Kidney (tissue), 14 donors: ENCODE measurements around the gene HAX1. TPM values are rescaled to one million over a fixed set of nuclear protein-coding genes. Genes with fewer than 3 reads are reported as not detected.

Experiments
- DNase-seq, 5 donors: peaks; one replicate each; pipeline ENCODE4 v3.0.0-alpha.2; 2013 to 2020
- FAIRE-seq: peaks from 2 replicates; lab custom pipeline; 2012; peaks lifted over from hg19 to GRCh38; lab: Jason Lieb, UNC
- H3K27ac ChIP-seq, 2 donors: one replicate each; pipeline ENCODE4 v1.7.0; 2013; ENCODE audit warnings: low read depth in 2 of 2, low read length in 2 of 2, inconsistent platforms in 1 of 2
- H3K27me3 ChIP-seq: one replicate; pipeline ENCODE4 v1.7.1; 2013; ENCODE audit warnings: low read length, inconsistent platforms; ENCODE audit not compliant: control insufficient read depth, insufficient read depth
- H3K36me3 ChIP-seq, 3 donors: one replicate each; pipeline versions ENCODE4 v1.7.0 to v1.7.1; 2013; ENCODE audit warnings: low read length in 3 of 3, control low read depth in 1 of 3, inconsistent platforms in 1 of 3; ENCODE audit not compliant: insufficient read depth in 3 of 3, control insufficient read depth in 2 of 3
- H3K4me1 ChIP-seq, 3 donors: one replicate each; pipeline versions ENCODE4 v1.7.0 to v1.7.1; 2013; ENCODE audit warnings: low read length in 3 of 3, inconsistent platforms in 1 of 3, low read depth in 1 of 3; ENCODE audit not compliant: control insufficient read depth in 2 of 3, insufficient read depth in 2 of 3
- H3K4me3 ChIP-seq, 3 donors: one replicate each; pipeline versions ENCODE4 v1.7.0 to v1.8.1; 2013; ENCODE audit warnings: low read length in 3 of 3, control low read depth in 1 of 3, inconsistent platforms in 1 of 3
- H3K9ac ChIP-seq, 3 donors: one replicate each; pipeline versions ENCODE4 v1.7.0 to v1.7.1; 2013; ENCODE audit warnings: low read length in 3 of 3, control low read depth in 1 of 3, inconsistent platforms in 1 of 3
- H3K9me3 ChIP-seq, 3 donors: one replicate each; pipeline versions ENCODE4 v1.7.0 to v1.7.1; 2013; ENCODE audit warnings: low read length in 3 of 3, control low read depth in 1 of 3, inconsistent platforms in 1 of 3; ENCODE audit not compliant: control insufficient read depth in 2 of 3, insufficient read depth in 1 of 3
- CTCF ChIP-seq: IDR thresholded peaks from 3 replicates; pipeline ENCODE4 v1.5.1; 2012; ENCODE audit warnings: mild to moderate bottlenecking, moderate library complexity, borderline replicate concordance; ENCODE audit not compliant: insufficient read depth; ENCODE audit errors: extremely low read depth
- intact Hi-C: fragments of 100-400 bp; cut with DNase I; formaldehyde crosslinking; loops from one replicate; pipeline ENCODE4 v1.11.1; 2022
- polyA plus RNA-seq: library from polyadenylated mRNA; stranded (reverse); fragments of 350-450 nt; fragmentation: Illumina TruSeq; extraction: RNeasy Lipid Tissue Mini Kit (QIAGEN cat#74804); gene quantifications from one replicate; pipeline ENCODE4 v1.2.3, GENCODE V29; 2014; ENCODE audit warnings: low read depth, low replicate concordance; ENCODE audit not compliant: insufficient read depth
- total RNA-seq: library from RNA; stranded (reverse); fragmentation: NEBNext Ultra II Directional; extraction: Animal tissue kit (Norgen Biotek cat#: 25700); gene quantifications from one replicate; pipeline ENCODE4 v1.2.1, GENCODE V29; 2021
- donor health status: control.
- donor health status: control.
- donor health status: control.
- donor health status: control.
- donor health status: control.
- donor health status: DM: yes; HTN: yes; CAD: no.
- donor health status: Normal renal cell carcinoma (clear cell type).

The HAX1 gene
- total and polyA plus RNA-seq, 2 donors from 2014 or later: 74.8 to 153 TPM

GRCh38 chr1:154263465-154264332 is 8.7 kb upstream of the HAX1 start:
- intact Hi-C loops: no loop called here
- no peak for FAIRE-seq
- no peak overlapping the region for H3K27ac ChIP-seq

GRCh38 chr1:154264454-154264853 is 8.0 kb upstream of the HAX1 start:
- H3K9me3 ChIP-seq: no peaks in the 10 kb centered on the region

More at GRCh38 chr1:154263465-154264332, 8.7 kb upstream of the HAX1 start:
- no peaks in the 10 kb centered on the region for H3K4me1 ChIP-seq
- no peak for TF ChIP-seq CTCF
- H3K36me3 ChIP-seq: peaks cover 14 to 59% (median 56%) of the 10 kb centered on the region in 3 donors
- H3K9ac ChIP-seq: no peak overlapping the region
- H3K9me3 ChIP-seq: no peaks in the 10 kb centered on the region
- no peak for DNase-seq
- no peak overlapping the region for H3K4me3 ChIP-seq
- no peaks in the 10 kb centered on the region for H3K27me3 ChIP-seq

GRCh38 chr1:154265586-154265985 is 6.8 kb upstream of the HAX1 start:
- no peak overlapping the region for H3K27ac ChIP-seq
- no peak for FAIRE-seq
- H3K4me3 ChIP-seq: no peak overlapping the region
- intact Hi-C loops: no loop called here
- no peaks in the 10 kb centered on the region for H3K27me3 ChIP-seq
- no peak for DNase-seq
- H3K4me1 ChIP-seq: no peaks in the 10 kb centered on the region
- no peak for TF ChIP-seq CTCF
- H3K36me3 ChIP-seq: peaks cover 12 to 51% (median 48%) of the 10 kb centered on the region in 3 donors
- H3K9me3 ChIP-seq: no peaks in the 10 kb centered on the region
- no peak overlapping the region for H3K9ac ChIP-seq

More at GRCh38 chr1:154264454-154264853, 8.0 kb upstream of the HAX1 start:
- no peak overlapping the region for H3K4me3 ChIP-seq
- no peak for TF ChIP-seq CTCF
- H3K4me1 ChIP-seq: no peaks in the 10 kb centered on the region
- no peak overlapping the region for H3K27ac ChIP-seq
- intact Hi-C loops: no loop called here
- DNase-seq (no peak), FAIRE-seq (no peak)
- peaks cover 14 to 62% (median 57%) of the 10 kb centered on the region in 3 donors for H3K36me3 ChIP-seq
- no peak overlapping the region for H3K9ac ChIP-seq
- no peaks in the 10 kb centered on the region for H3K27me3 ChIP-seq
